SK-N-SH (cell line): Measurements from ENCODE around the gene AKAP11. TPM values are rescaled to one million over a fixed set of nuclear protein-coding genes. Genes with fewer than 3 reads are reported as not detected.

Source experiments
- CTCF ChIA-PET: fragments of 300-600, 350-600 bp; formaldehyde crosslinking; extraction: SDS; loops from one replicate; lab custom pipeline; 2021; lab: Yijun Ruan, JAX
- POLR2A ChIA-PET: fragments of 350-600 bp; sonication (Branson Sonifier 250); formaldehyde crosslinking; extraction: SDS; loops from one replicate; lab custom pipeline; 2020; ENCODE audit warnings: antibody characterized with exemption, inconsistent platforms; lab: Yijun Ruan, JAX
- DNase-seq: peaks from one replicate; pipeline ENCODE4 v3.0.0; 2012
- H2AFZ ChIP-seq: fragments of 200-600 bp; sonication (generic); 2 replicates; pipeline ENCODE4 v1.8.1; 2016; ENCODE audit warnings: antibody characterized with exemption, mild to moderate bottlenecking, low read depth
- H3F3A ChIP-seq: fragments of 200-600 bp; sonication (generic); replicated peaks from 2 replicates; pipeline ENCODE3; 2016; ENCODE audit warnings: antibody characterized with exemption, mild to moderate bottlenecking; ENCODE audit not compliant: insufficient read depth
- H3K27ac ChIP-seq, 2 experiments: fragments of 200-500 bp in 1 of 2; fragments of 200-600 bp in 1 of 2; sonication (Bioruptor generic) in 1 of 2; sonication (generic), shearing (Covaris generic) in 1 of 2; 2 replicates each; pipeline versions ENCODE4 v1.5.1 to v1.6.1; 2014 to 2016; ENCODE audit warnings: low read depth in 2 of 2, inconsistent platforms in 1 of 2, low read length in 1 of 2, mild to moderate bottlenecking in 1 of 2, mixed read lengths in 1 of 2
- H3K27me3 ChIP-seq: fragments of 200-600 bp; sonication (generic), shearing (Covaris generic); 2 replicates; pipeline ENCODE4 v1.6.1; 2016; ENCODE audit warnings: mixed run types; ENCODE audit not compliant: insufficient read depth
- H3K36me3 ChIP-seq, 2 experiments: fragments of 200-500 bp in 1 of 2; fragments of 200-600 bp in 1 of 2; sonication (Bioruptor generic) in 1 of 2; sonication (generic) in 1 of 2; replicated peaks in 1 of 2; 2 replicates each; pipeline versions ENCODE3 to v1.5.1; 2014 to 2016; ENCODE audit warnings: low read length in 1 of 2, mild to moderate bottlenecking in 1 of 2; ENCODE audit not compliant: insufficient read depth in 2 of 2, control insufficient read depth in 1 of 2
- H3K4me1 ChIP-seq, 2 experiments: fragments of 200-500 bp in 1 of 2; fragments of 200-600 bp in 1 of 2; sonication (Bioruptor generic) in 1 of 2; sonication (generic), shearing (Covaris generic) in 1 of 2; 2 replicates each; pipeline versions ENCODE4 v1.5.1 to v1.6.1; 2014 to 2016; ENCODE audit warnings: low read depth in 1 of 2, low read length in 1 of 2, mixed run types in 1 of 2; ENCODE audit not compliant: insufficient read depth in 2 of 2, control insufficient read depth in 1 of 2
- H3K4me2 ChIP-seq: fragments of 200-600 bp; sonication (generic), shearing (Covaris generic); 2 replicates; pipeline ENCODE4 v1.6.1; 2017; ENCODE audit warnings: mixed run types
- H3K4me3 ChIP-seq, 2 experiments: fragments of 200-500 bp in 1 of 2; fragments of 200-600 bp in 1 of 2; sonication (Bioruptor generic) in 1 of 2; sonication (generic), shearing (Covaris generic) in 1 of 2; 2 replicates each; pipeline versions ENCODE4 v1.5.1 to v1.8.1; 2014 to 2016; ENCODE audit warnings: low read depth in 2 of 2, inconsistent platforms in 1 of 2, low read length in 1 of 2, mild to moderate bottlenecking in 1 of 2, mixed read lengths in 1 of 2, moderate library complexity in 1 of 2
- H3K79me2 ChIP-seq: fragments of 200-600 bp; sonication (generic); 2 replicates; pipeline ENCODE4 v1.8.1; 2017; ENCODE audit warnings: mild to moderate bottlenecking; ENCODE audit not compliant: insufficient read depth
- H3K9ac ChIP-seq: fragments of 200-600 bp; sonication (generic); 2 replicates; pipeline ENCODE4 v1.6.1; 2017; ENCODE audit warnings: mixed run types
- H3K9me2 ChIP-seq: fragments of 200-600 bp; sonication (generic); 2 replicates; pipeline ENCODE4 v1.6.1; 2017; ENCODE audit warnings: mixed run types
- H3K9me3 ChIP-seq: fragments of 200-600 bp; sonication (generic); 2 replicates; pipeline ENCODE4 v1.6.1; 2017; ENCODE audit warnings: mixed run types, mild to moderate bottlenecking, moderate library complexity
- H4K20me1 ChIP-seq: fragments of 200-600 bp; sonication (generic); 2 replicates; pipeline ENCODE4 v1.6.1; 2017; ENCODE audit warnings: mild to moderate bottlenecking, mixed run types; ENCODE audit not compliant: insufficient read depth
- CHD2 ChIP-seq: fragments of 150-350 bp; IDR thresholded peaks from 2 replicates; pipeline ENCODE4 v1.6.1; 2018; ENCODE audit warnings: low read length; ENCODE audit not compliant: partially characterized antibody
- JUND ChIP-seq: IDR thresholded peaks from 2 replicates; pipeline ENCODE4 v1.4.0; 2012
- NFIC ChIP-seq: IDR thresholded peaks from 2 replicates; pipeline ENCODE4 v1.4.0; 2012; ENCODE audit warnings: borderline replicate concordance
- POLR2AphosphoS5 ChIP-seq: IDR thresholded peaks from 2 replicates; pipeline ENCODE4 v1.6.1; 2012; ENCODE audit warnings: low read depth, low read length
- RAD21 ChIP-seq: IDR thresholded peaks from 2 replicates; pipeline ENCODE4 v1.6.1; 2012; ENCODE audit warnings: mild to moderate bottlenecking, low read length
- SIN3A ChIP-seq: IDR thresholded peaks from 2 replicates; pipeline ENCODE4 v1.6.1; 2012; ENCODE audit warnings: low read depth, mild to moderate bottlenecking, low read length, moderate library complexity, borderline replicate concordance
- TCF12 ChIP-seq: IDR thresholded peaks from 2 replicates; pipeline ENCODE4 v1.4.0; 2012
- TEAD4 ChIP-seq: IDR thresholded peaks from 2 replicates; pipeline ENCODE4 v1.4.0; 2012; ENCODE audit warnings: mild to moderate bottlenecking, borderline replicate concordance; ENCODE audit not compliant: insufficient read depth
- YY1 ChIP-seq: IDR thresholded peaks from 2 replicates; pipeline ENCODE4 v1.4.0; 2012; ENCODE audit warnings: low read depth, mild to moderate bottlenecking
- WGBS: methylation state at CpG from one replicate; pipeline ENCODE4 v1.1.6; 2017; ENCODE audit warnings: low lambda C conversion rate; 5-methylcytosine and 5-hydroxymethylcytosine counted together
- polyA plus RNA-seq, 3 experiments: library from polyadenylated mRNA; depleted of rRNA; stranded (reverse); fragments of >200 nt; gene quantifications; 2 replicates each; pipeline ENCODE4 v1.2.3, GENCODE V29; 2012
- TF ChIP-seq, protein P1 (sequence below): fragments of 150-350 bp; IDR thresholded peaks from 2 replicates; pipeline ENCODE4 v1.6.1; 2017; ENCODE audit warnings: antibody characterized with exemption, low read length, low read depth, borderline replicate concordance
- TF ChIP-seq, protein P2 (sequence below): IDR thresholded peaks from 2 replicates; pipeline ENCODE4 v1.4.0; 2012; ENCODE audit warnings: low read depth, borderline replicate concordance
- TF ChIP-seq, protein P3 (sequence below): IDR thresholded peaks from 2 replicates; pipeline ENCODE4 v1.6.1; 2012; ENCODE audit warnings: mild to moderate bottlenecking, low read depth, low read length, moderate library complexity

The AKAP11 gene
- polyA plus RNA-seq, 1 of the 3 experiments (the other 2 are of a cell fraction), result 5.6 TPM

DNA sequence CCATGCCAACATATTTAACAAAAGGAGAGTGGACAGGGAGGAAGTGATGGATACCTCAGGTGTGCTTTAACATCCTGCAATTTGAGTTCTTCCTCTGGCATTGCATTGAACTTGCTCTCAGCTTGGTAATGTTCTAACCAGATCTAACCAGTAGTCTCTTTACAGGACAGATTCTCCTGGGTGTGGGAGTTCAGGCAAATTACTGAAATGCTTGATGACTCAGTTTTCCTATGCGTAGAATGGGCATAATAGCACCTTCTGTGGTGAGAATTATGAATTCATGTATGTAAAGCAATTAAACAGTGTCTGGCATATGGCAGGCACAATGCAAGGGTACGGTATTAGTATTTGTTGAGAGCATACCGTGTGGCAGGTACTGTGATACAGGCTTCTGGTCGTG lies 3.6 kb downstream of the AKAP11 start:
- Histone ChIP-seq H3K36me3 (peaks cover 0 to 3% of the 10 kb centered on the region in 2 experiments), H4K20me1 (no peaks in the 10 kb centered on the region; the same call in 1 of the 2 replicates), H3K4me2 (no peak overlapping the region), H3K9ac (no peak overlapping the region), H3F3A (peaks cover 12% of the 10 kb centered on the region), H3K79me2 (peaks cover 72% of the 10 kb centered on the region), H2AFZ (no peak overlapping the region), H3K4me3 (no peak overlapping the region), H3K9me3 (no peaks in the 10 kb centered on the region), H3K27me3 (no peaks in the 10 kb centered on the region), H3K9me2 (no peaks in the 10 kb centered on the region), H3K4me1 (peaks cover 0 to 10% of the 10 kb centered on the region in 2 experiments; a peak in 3 of 4 replicates), H3K27ac (no peak overlapping the region)
- POLR2A ChIA-PET, result no interaction called here
- CTCF ChIA-PET, result interaction anchor here (0.9 kb wide), 1 partner anchor 15 kb away, joined by 3 read pairs; no protein-coding TSS in a partner anchor
- WGBS, result 95% methylated on average over 4 of the region's 4 CpGs
- no peak for TF ChIP-seq TEAD4
- TF ChIP-seq SIN3A, result no peak
- no peak for TF ChIP-seq NFIC
- no peak for TF ChIP-seq TCF12
- no peak for TF ChIP-seq YY1
- TF ChIP-seq, protein P1, sequence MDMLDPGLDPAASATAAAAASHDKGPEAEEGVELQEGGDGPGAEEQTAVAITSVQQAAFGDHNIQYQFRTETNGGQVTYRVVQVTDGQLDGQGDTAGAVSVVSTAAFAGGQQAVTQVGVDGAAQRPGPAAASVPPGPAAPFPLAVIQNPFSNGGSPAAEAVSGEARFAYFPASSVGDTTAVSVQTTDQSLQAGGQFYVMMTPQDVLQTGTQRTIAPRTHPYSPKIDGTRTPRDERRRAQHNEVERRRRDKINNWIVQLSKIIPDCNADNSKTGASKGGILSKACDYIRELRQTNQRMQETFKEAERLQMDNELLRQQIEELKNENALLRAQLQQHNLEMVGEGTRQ, result no peak
- TF ChIP-seq RAD21, result no peak
- no peak for TF ChIP-seq POLR2AphosphoS5
- no peak for TF ChIP-seq JUND
- no peak for TF ChIP-seq CHD2
- no peak for DNase-seq

DNA sequence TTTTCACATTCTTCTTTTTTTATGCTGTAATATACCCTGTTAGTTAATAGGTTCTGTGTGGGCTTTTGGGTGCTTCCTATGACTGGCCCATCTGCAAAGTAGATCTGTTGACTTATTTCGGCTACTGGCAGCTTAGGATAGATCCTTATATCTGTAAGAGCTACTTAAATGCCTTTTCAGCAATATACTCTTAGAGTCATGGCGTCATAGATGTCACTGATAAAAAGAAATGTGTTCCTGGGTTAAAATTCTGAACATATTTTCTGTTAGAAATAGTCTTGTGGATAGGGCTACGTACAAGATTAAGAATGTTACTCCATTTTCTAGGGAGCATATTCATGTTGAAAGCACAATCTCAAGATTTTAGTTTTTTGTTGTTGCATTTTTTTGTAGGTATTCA lies 4.7 kb downstream of the AKAP11 start:
- DNase-seq, result no peak
- ChIA-PET POLR2A (no interaction called here), CTCF (no interaction called here)
- Histone ChIP-seq H3K4me1 (peaks cover 0 to 7% of the 10 kb centered on the region in 2 experiments; a peak in 3 of 4 replicates), H3K9me3 (no peaks in the 10 kb centered on the region), H3K4me3 (no peak overlapping the region), H3K27me3 (no peaks in the 10 kb centered on the region), H2AFZ (no peak overlapping the region), H3K36me3 (peaks cover 0 to 3% of the 10 kb centered on the region in 2 experiments), H3K9ac (no peak overlapping the region), H3K4me2 (no peak overlapping the region), H3K79me2 (peaks cover 82% of the 10 kb centered on the region), H3K9me2 (no peaks in the 10 kb centered on the region), H3K27ac (no peak overlapping the region), H4K20me1 (no peaks in the 10 kb centered on the region; the same call in 1 of the 2 replicates), H3F3A (peaks cover 12% of the 10 kb centered on the region)
- TF ChIP-seq, protein P2, sequence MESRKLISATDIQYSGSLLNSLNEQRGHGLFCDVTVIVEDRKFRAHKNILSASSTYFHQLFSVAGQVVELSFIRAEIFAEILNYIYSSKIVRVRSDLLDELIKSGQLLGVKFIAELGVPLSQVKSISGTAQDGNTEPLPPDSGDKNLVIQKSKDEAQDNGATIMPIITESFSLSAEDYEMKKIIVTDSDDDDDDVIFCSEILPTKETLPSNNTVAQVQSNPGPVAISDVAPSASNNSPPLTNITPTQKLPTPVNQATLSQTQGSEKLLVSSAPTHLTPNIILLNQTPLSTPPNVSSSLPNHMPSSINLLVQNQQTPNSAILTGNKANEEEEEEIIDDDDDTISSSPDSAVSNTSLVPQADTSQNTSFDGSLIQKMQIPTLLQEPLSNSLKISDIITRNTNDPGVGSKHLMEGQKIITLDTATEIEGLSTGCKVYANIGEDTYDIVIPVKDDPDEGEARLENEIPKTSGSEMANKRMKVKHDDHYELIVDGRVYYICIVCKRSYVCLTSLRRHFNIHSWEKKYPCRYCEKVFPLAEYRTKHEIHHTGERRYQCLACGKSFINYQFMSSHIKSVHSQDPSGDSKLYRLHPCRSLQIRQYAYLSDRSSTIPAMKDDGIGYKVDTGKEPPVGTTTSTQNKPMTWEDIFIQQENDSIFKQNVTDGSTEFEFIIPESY, result no peak
- TF ChIP-seq TCF12 (no peak), POLR2AphosphoS5 (no peak)
- TF ChIP-seq, protein P3, sequence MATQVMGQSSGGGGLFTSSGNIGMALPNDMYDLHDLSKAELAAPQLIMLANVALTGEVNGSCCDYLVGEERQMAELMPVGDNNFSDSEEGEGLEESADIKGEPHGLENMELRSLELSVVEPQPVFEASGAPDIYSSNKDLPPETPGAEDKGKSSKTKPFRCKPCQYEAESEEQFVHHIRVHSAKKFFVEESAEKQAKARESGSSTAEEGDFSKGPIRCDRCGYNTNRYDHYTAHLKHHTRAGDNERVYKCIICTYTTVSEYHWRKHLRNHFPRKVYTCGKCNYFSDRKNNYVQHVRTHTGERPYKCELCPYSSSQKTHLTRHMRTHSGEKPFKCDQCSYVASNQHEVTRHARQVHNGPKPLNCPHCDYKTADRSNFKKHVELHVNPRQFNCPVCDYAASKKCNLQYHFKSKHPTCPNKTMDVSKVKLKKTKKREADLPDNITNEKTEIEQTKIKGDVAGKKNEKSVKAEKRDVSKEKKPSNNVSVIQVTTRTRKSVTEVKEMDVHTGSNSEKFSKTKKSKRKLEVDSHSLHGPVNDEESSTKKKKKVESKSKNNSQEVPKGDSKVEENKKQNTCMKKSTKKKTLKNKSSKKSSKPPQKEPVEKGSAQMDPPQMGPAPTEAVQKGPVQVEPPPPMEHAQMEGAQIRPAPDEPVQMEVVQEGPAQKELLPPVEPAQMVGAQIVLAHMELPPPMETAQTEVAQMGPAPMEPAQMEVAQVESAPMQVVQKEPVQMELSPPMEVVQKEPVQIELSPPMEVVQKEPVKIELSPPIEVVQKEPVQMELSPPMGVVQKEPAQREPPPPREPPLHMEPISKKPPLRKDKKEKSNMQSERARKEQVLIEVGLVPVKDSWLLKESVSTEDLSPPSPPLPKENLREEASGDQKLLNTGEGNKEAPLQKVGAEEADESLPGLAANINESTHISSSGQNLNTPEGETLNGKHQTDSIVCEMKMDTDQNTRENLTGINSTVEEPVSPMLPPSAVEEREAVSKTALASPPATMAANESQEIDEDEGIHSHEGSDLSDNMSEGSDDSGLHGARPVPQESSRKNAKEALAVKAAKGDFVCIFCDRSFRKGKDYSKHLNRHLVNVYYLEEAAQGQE, result no peak
- WGBS, result 92% methylated on average over 3 of the region's 3 CpGs
